ENCODE results near the gene HOXA4.

Gene HOXA4

GRCh38 chr7:27096768-27097514 lies 33.6 kb downstream of the HOXA4 start:
- FAIRE-seq = no peak
- no peak for DNase-seq (ENCODE audit: insufficient read length, low spot score)

- DNase-seq (ENCODE audit: insufficient read length, low spot score) = peak; percentile 97
- FAIRE-seq = peak; percentile 80
Observed at GRCh38 chr7:27095897-27096767, 34.4 kb downstream of the HOXA4 start, which contains the start of gene HOXA1. HOXA1 (minus strand) TSS chr7:27096000; CDS start chr7:27095912, 88 bp downstream.

- no peak for FAIRE-seq
- no peak for DNase-seq (ENCODE audit: insufficient read length, low spot score)
Observed at GRCh38 chr7:27095050-27095896, 35.3 kb downstream of the HOXA4 start.

GRCh38 chr7:27094304-27095049 lies 36.1 kb downstream of the HOXA4 start:
- FAIRE-seq (no peak), DNase-seq (ENCODE audit: insufficient read length, low spot score) (no peak)

DNA sequence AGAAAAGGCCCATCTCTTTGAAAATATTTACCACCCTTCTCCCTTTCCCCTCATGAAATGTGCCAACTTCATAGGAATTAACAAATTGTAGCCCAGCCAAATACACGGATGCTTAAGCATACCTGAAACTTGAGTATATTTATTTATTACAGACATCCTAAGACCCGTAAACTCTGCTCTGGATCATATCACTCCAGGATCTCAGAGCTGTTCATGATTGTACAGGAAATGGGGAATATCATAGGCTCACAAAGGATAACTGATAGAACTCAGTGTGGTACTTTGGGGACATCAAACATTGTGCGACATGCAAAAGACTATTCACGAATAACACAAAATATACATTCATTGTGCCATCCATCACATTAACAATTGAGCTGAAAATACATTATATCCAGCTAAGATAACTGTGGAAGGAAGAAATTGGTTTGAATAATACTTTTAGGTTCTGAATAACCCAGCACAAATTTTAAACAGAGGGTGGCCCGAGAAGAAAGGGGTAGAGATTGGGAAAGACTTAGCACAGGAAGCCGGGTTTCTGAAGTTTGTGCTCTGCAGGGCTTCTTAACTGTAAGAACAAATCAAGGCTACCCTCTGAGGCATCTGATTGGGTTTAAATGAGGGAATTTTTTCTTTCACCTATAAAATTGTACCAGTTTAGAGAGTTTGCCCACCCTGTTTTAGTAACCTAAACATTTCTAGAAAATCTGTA lies 37.2 kb downstream of the HOXA4 start:
- DNase-seq (ENCODE audit: insufficient read length, low spot score) = no peak
- FAIRE-seq = no peak

DNA sequence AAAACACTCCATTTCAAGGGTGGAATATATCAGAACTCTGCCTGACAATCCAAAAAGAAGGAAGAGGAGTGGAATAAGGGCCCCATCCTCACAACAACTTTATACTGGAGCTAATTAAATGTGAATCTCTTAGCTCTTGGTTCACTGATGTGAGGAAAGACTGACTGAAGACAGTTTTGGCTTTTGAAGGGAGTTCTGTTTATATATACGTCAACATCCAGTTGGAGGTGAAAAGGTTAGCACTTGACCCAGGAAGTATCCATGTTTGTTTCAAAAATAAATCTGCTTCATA lies 37.8 kb downstream of the HOXA4 start:
- FAIRE-seq (no peak), DNase-seq (ENCODE audit: insufficient read length, low spot score) (no peak)

DNA sequence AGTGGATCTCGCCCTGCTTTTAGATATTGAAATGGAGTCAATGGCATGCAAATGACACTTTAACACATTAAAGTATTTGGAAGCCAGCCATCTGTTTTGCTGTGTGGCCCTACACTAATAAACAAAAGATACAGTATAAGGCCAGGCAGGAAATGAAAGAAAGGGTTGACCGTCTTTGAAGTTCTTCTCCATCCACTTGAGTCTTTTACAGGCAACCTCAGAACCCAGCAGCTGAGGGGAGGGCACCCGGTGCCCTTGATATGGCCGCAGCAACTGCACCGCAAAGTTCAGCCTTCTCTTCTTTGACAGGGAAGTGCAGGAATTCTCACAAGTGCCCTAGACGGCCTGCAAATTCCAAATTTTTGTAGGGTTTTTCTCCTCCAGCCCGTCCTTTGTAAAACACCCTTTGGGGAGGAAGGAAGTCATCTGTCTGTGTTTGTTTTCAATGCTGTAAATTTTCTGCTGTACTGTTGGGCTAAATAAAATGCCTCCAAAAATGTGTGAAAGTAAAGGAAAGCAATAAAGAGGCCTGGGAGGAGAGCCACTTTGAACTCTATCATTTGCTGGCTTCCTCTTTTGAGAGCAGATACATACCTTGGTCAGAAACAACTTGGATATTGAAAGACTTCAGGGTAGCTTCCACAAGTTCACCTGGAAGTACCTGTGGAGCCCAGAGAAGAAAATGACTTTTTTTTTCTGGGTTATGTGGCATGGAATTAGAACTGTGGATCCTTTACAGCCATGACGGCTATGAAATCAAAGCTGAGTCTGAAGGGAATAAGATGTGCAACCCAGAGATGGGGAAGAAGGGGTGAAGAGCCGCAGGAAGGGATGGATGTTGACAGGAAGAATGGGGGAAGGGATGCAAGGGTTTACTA lies 38.4 kb downstream of the HOXA4 start:
- no peak for FAIRE-seq
- no peak for DNase-seq (ENCODE audit: insufficient read length, low spot score)

GRCh38 chr7:27091105-27091504 lies 39.5 kb downstream of the HOXA4 start:
- no peak for FAIRE-seq

GRCh38 chr7:27088002-27088922 lies 42.3 kb downstream of the HOXA4 start:
- DNase-seq (ENCODE audit: insufficient read length, low spot score) = no peak
- FAIRE-seq = no peak

More at GRCh38 chr7:27091105-27091504, 39.5 kb downstream of the HOXA4 start:
- no peak for DNase-seq (ENCODE audit: insufficient read length, low spot score)

DNA sequence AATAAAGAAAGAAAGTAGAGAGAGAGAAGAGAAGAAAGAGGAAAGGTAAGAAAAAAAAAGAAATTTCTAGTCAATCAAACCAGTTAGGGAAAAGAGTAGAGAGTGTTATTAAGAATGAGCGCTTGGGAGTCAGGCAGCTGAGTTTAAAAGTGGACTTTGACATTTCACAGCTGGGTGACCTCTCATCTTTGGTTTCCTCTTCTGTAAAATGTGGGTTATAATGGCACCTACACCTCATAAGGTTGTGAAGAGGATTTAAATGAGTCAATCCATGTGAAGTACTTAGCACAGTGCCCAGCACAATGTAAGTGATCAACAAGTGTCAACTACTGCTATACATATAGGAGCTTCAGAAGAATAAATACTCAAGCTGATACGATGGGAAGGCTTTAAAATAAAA lies 46.9 kb downstream of the HOXA4 start:
- DNase-seq (ENCODE audit: insufficient read length, low spot score) (no peak), FAIRE-seq (no peak)

DNA sequence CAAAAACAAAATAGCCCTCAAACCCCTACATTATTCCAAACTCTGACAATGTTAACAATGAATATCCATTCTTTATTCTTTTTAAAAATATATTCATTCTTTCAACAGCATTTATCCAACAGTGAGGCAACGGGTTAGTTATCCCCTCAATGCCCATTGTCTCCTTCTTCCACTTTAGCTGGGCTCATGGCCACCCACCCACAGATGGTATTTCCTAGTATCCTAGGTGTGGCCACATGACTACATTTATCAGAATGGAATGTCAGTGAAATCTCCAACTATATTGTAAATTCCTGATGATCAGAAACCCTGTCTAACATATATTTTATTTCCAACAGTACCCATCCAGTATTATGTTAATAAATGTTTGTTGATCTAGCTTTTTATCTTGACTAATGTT lies 48.4 kb downstream of the HOXA4 start:
- no peak for DNase-seq (ENCODE audit: insufficient read length, low spot score)
- no peak for FAIRE-seq

DNA sequence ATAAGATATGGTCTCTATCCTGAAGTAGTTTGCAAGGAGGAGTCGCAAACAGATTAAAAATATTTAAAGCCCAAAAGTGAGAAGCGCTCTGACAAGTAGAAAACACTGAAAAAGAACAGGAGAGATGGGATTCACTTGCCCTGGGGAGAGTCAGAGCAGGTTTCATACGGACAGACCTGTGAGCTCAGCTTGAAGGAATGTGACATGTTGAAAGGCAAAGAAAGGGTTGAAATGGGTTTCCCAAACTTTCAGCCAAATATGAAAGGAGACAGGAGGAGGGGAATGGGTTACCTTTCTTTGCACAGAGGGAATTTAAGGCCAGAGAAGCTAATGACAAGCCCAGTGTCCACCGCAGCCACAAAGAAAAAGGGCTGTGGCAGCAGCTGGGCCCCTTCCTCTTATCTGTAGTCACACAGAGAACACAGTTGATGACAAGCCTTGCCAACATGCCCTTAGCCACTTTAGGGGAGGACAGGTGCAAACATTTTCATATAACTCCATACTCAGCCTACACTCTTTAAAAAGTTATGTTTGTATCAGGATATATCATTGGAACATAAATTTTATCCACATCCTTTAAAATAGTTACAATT lies 49.6 kb downstream of the HOXA4 start:
- FAIRE-seq (no peak), DNase-seq (ENCODE audit: insufficient read length, low spot score) (no peak)

- DNase-seq (ENCODE audit: insufficient read length, low spot score) = no peak
- peak; percentile 49 for FAIRE-seq
Observed at GRCh38 chr7:27079234-27079975, 51.2 kb downstream of the HOXA4 start.

DNA sequence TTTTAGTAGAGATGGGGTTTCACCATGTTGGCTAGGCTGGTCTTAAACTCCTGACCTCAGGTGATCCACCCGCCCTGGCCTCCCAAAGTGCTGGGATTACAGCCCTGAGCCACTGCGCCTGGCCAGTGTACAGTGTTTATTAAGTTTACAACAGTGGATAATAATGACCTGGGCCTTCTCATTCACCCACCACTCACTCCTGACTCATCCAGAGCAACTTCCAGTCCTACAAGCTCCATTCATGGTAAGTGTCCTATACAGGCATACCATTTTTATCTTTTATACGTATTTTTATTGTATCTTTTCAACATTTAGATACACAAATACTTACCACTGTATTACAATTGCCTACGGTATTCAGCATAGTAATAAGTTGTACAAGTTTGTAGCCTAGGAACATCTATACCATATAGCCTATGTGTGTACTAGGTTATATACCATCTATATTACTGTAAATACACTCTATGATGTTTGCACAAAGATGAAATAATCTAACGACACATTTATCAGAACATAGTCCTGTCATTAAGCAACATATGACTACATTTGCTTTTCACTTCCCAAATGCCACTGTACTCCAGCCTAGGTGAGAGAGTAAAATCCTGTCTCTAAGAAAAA lies 51.8 kb downstream of the HOXA4 start:
- DNase-seq (ENCODE audit: insufficient read length, low spot score) = no peak
- FAIRE-seq = no peak
